Femur (tissue), 1 donor: ENCODE data around the gene KRTAP1-1.
"Not testable (repeated sequence)": the region's sequence is repeated elsewhere in the genome, so short reads cannot be mapped to it uniquely, and the experiment has no call there.

Source experiments
- DNase-seq: peaks from one replicate; pipeline ENCODE4 v3.0.0-alpha.2; 2017

Gene KRTAP1-1

GRCh38 chr17:41055130-41055529, 13.9 kb upstream of the KRTAP1-1 start, which contains the start of gene KRTAP2-2:
Gene KRTAP2-2, minus strand, starts transcription at chr17:41055230. Its CDS starts 19 bp downstream, at chr17:41055211.
- DNase-seq, result not testable (repeated sequence)

- not testable (repeated sequence) for DNase-seq
Measured at GRCh38 chr17:41054556-41054955, 13.3 kb upstream of the KRTAP1-1 start.

GRCh38 chr17:41054025-41054424, 12.8 kb upstream of the KRTAP1-1 start:
- no peak for DNase-seq

GRCh38 chr17:41052566-41052965, 11.3 kb upstream of the KRTAP1-1 start:
- DNase-seq, result no peak

GRCh38 chr17:41049110-41049509, 7.9 kb upstream of the KRTAP1-1 start:
- DNase-seq, result no peak

GRCh38 chr17:41048441-41048840, 7.2 kb upstream of the KRTAP1-1 start:
- no peak for DNase-seq

- not testable (repeated sequence) for DNase-seq
Measured at GRCh38 chr17:41046735-41047465, 5.7 kb upstream of the KRTAP1-1 start, which contains the start of gene KRTAP2-1. Gene KRTAP2-1, minus strand, starts transcription at chr17:41047316. Its CDS starts 49 bp downstream, at chr17:41047267.

GRCh38 chr17:41042953-41043352, 1.7 kb upstream of the KRTAP1-1 start:
- no peak for DNase-seq

- no peak for DNase-seq
Measured at GRCh38 chr17:41037853-41038350, 3.3 kb downstream of the KRTAP1-1 start.

GRCh38 chr17:41034346-41034935, 6.8 kb downstream of the KRTAP1-1 start, which contains the start of gene KRTAP1-3:
Gene KRTAP1-3, minus strand, starts transcription at chr17:41034874. Its CDS starts 53 bp downstream, at chr17:41034821.
- DNase-seq, result peak; percentile 38

- DNase-seq, result no peak
Measured at GRCh38 chr17:41029633-41030245, 11.5 kb downstream of the KRTAP1-1 start, which contains the start of gene KRTAP1-4. Gene KRTAP1-4, minus strand, starts transcription at chr17:41030195. Its CDS starts 117 bp downstream, at chr17:41030078.

GRCh38 chr17:41026715-41027471, 14.4 kb downstream of the KRTAP1-1 start, which contains the start of gene KRTAP1-5:
Gene KRTAP1-5, minus strand, starts transcription at chr17:41027208. Its CDS starts 53 bp downstream, at chr17:41027155.
- DNase-seq, result peak; percentile 34

GRCh38 chr17:41024697-41025096, 16.6 kb downstream of the KRTAP1-1 start:
- DNase-seq, result no peak

- no peak for DNase-seq
Measured at GRCh38 chr17:41020336-41020735, 20.9 kb downstream of the KRTAP1-1 start.

GRCh38 chr17:41019415-41019814, 21.8 kb downstream of the KRTAP1-1 start:
- DNase-seq, result no peak

GRCh38 chr17:41018541-41018940, 22.7 kb downstream of the KRTAP1-1 start:
- DNase-seq, result no peak

- DNase-seq, result no peak
Measured at GRCh38 chr17:41016578-41017215, 24.6 kb downstream of the KRTAP1-1 start.

- no peak for DNase-seq
Measured at GRCh38 chr17:41015454-41015853, 25.8 kb downstream of the KRTAP1-1 start.

GRCh38 chr17:41013606-41014005, 27.6 kb downstream of the KRTAP1-1 start:
- DNase-seq, result peak; percentile 27

GRCh38 chr17:41013181-41013580, 28.1 kb downstream of the KRTAP1-1 start:
- DNase-seq, result no peak

- no peak for DNase-seq
Measured at GRCh38 chr17:41012326-41013120, 28.7 kb downstream of the KRTAP1-1 start.
